ENCODE data around the gene S1PR3.

The S1PR3 gene

DNA sequence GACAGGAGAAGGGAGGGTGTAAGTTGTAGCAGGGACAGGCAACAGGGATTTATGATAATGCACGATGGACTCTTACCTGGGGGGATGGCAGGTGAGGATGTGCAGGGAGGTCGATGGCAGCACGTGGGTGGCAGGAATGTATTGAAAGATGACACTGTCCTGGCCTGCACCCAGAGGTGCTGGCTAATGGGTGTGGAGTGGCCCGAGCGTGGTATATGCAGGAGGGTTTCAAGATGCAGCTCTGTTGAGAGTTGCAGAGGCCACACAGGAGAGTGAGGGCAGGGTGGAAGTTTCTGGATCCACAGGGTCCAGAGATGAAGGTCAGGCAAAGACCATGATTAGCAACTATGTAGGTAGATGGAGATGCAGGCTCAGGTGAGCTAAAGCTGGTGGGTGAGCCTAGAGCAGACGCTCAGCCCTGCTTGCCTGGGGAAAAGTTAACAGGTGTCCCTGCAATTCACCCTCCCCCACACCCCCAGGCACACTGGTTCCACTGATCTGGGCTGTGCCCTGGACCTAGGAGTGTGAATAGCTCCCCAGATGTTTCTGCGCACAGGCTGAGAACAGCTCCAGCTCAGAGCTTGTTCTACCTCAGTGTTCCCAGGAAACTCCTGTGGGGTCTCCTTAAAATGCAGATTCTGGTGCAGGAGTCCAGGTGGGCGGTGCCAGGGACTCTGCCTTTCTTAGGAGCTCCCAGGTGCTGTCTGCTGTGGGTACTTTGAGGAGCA, 21.5 kb upstream of the S1PR3 start:
- no peak for DNase-seq (ENCODE audit: low read depth)

DNA sequence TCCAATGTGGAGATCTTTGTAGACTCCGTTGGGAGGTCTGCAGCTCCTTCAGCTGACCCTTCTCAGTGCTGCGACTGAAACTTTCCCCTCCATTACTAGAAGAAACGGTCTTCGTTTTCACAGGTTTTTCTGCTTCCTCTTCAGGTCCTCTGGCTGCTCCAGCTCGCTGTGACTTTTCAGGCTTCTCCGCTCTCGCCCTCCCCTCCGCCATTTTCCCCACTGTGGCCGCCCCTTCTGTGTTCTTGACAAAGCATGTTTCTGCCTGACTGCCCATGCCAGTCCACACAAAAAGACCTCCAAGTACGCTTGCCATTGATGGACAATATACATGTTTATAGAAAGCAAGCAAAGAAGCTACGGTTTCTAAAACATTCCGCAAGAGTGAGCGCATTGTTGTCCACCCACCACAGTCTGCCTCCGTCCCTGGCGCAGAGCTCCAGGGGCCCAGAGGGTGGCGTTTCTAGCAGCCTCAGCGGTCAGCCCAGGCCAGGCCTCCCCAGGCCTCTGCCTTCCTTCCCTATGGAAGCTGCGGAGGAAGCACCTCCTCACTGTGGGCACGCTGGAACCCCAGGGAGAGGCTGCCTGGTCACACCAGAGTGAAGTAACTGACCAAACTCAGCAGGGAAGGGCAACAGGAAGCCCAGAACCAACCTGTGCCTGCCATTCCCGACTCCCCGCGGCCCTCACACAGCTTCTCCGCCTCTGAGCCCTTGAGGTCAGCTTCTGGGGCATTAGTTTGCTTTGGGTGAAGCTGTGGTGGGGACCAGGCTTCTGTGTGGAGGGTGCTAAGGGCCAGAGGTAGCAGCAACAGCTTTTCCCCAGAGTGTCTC, 19.9 kb upstream of the S1PR3 start:
- no peak for DNase-seq (ENCODE audit: low read depth)

DNA sequence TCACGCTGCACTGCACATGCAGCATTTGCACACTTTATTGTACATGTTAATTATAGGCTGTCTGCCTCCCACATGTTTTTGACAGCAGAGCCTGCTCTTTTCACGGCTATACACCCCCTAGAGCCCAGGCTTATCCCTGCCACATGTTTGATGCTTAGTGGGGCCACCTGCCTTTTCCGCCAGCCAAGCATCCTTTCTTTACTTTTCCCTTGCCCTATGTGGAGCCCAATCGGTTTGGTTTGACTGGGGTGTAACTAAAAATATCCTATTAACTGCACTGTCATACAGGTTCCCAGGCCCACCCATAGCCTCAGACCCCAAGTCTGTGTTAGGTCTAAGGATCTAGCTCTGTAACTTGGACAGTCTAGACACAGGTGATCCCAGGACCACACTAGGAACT, 18.9 kb upstream of the S1PR3 start:
- no peak for DNase-seq (ENCODE audit: low read depth)

DNA sequence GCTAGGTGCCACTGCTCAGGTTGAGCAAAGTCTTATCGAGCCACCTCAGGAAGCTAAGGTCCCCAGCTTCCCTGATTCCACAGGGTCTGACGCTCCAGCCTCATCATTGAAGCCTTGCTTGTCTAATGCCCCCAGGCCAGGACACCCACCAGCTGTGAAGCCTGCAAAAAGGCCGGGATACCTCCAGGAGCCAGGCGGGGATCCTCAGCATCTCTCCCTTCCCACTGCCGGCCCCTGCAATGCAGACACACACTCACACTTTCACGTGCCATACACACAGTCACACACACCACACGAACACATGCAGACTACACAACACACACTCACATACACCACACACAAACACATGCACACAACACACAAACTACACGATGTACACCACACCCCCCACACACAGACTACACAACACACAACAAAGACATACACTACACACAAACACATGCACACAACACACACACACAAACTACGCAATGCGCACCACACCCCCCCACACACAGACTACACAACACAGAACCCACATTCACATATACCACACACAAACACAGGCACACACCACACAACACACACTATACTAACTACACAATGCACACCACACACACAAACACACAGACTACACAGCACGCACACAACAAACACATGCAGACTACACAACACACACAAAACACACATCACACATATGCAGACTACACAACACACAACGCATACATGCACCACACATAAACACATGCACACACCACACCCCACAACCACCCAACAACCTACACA, 17.8 kb upstream of the S1PR3 start:
- DNase-seq (ENCODE audit: low read depth) = no peak

DNA sequence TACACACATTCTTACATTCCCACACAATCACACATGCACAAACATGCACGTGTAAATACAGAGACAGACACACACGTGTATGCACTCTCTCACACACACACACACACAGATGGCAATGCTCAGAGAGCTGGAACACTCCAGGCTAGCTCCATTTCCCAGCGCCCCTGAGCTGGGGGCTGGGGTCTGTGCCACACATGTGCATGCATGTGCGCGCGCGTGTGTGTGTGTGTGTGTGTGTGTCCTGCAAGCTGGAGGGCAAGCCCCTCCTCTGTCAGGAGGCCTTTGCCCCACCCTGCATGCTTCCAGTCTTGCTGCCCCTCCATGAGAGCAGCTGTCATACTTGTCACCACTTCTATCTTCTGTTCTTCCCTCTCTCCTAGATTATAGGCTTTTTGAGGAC, 16.6 kb upstream of the S1PR3 start:
- no peak for DNase-seq (ENCODE audit: low read depth)

DNA sequence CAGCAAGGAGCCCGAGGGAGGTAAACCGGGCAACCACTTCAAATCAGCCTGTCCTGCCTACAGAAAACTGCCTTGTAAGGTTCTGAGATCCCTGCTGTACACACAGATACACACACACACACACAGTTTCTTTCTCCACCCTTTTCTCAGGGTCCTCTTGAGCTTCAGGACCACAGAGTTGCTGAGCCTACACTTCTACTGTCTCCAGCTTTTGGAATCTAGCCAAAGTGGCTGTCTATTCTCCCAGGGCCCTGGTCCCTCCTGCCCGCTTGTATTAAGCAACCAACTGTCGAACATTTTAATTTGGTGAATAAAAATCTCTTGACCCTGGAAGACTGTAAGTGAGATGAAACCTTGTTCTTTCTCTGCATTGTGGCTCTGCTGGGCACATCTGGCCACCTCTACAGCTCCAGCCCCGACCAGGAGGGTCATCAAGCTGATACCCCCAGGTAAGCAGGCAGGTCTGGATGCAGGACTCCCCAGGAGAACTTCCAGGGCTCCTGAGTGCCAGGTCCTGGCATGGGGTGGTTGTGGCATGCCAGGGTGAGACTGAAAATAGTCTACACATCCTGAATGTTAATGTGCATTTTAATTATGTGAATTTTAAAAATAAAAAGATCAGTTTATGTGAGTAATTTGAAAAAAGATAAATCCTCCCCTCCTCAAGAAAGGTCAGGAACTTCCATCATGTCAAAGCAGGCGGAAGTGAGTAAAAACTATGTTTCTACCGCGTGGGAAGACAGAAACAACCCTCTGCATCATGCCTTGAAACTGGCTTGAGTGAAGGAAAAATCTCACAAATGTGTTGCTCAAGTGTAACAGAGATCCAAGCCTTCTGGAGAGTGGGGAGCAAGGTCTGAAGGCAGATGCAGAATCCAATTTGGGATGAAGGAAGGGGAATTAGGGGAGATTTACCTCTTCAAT, 15.0 kb upstream of the S1PR3 start:
- no peak for DNase-seq (ENCODE audit: low read depth)

DNA sequence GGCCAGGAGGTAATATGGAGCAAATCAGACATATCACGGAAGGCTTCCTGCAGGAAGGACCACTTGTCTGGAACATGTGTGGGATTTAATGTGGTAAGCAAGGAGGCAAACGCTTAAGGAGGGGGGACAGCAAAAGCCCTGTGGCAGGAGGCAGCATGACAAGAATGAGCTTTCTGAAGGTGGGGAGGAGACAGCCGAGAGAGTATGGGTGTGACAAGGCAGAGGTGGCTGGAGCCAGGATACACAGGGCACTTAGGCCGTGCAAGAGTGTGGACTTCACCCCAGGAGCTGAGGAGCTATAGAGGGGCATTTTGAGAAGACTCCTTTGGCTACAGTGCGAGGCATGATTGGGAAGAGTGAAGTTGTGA, 14.4 kb upstream of the S1PR3 start:
- DNase-seq (ENCODE audit: low read depth) = no peak

DNA sequence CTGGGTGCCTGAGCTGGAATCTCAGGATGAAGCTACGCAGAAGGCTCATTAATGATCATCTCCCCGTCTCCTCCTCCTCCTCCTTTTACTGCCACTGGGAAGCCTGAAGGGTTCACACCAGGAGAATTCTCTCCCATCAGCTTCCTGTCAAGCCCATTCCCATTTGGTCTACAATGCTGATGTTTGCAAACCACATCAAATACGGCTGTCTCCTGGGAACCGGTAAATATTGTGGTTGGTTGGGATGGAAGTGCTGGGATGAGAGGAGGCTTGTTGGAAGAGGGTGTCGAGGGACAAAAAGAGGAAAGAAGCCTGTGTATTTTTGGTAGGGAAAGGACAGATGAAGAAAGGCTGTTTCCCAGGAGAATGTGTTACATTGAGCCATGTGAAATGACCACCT, 13.2 kb upstream of the S1PR3 start:
- DNase-seq (ENCODE audit: low read depth) = no peak

DNA sequence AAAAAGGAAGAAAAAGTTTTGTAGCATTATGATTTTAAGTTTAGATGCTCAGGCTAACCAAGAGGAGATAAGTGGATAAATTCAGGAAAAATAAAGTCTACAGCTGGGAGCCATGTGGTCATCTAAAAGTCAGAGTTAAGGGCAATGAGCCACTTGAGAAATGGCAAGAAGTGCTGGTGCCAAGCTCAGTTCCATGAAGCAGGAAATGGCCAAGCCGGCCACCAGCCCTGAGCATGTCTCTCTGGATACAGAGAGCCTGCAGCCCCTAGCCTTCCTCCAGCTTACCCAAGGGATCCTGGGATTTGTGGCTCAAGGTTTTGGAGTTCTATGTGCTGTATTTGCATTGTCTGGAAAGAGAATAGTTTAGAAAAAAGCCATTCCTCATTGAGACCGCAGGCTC, 12.2 kb upstream of the S1PR3 start:
- DNase-seq (ENCODE audit: low read depth) = no peak

DNA sequence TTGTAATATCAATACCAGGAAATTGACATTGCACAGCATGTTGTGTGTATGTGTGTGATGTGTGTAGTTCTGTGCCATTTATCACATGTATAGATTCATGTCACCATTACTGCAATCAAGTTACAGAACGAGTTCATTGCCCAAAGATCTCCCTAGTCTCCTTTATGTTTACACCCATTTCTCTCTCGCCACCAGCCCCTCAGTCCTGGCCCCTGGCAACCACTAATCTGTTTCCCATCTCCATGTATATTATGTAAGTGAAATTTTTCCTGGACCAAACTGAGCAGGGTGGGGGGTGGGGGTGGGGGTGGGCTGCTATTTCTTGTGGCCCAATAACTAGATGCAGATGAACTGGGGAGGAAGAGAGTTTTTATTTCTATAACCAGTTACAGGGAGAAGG, 11.5 kb upstream of the S1PR3 start:
- no peak for DNase-seq (ENCODE audit: low read depth)

DNA sequence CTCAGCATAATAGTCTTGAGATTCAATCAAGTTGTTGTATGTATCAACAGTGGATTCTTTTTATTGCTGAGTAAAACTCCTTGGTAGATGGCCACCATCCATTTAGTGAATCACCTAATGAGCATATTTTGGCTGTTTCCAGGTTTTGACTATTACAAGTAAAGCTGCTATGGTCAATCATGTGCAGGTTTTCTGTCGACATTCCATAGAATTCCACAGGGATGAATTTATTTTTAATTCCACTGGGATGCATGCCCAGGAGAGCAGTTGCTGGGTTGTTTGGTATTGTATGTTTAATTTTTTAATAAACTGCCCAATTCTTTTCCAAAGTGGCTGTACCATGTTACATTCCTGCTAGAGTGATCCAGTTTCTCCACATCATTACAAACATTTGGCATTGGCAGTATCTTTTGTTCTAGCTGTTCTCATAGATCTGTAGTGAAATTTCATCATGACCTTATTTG, 10.5 kb upstream of the S1PR3 start:
- no peak for DNase-seq (ENCODE audit: low read depth)

DNA sequence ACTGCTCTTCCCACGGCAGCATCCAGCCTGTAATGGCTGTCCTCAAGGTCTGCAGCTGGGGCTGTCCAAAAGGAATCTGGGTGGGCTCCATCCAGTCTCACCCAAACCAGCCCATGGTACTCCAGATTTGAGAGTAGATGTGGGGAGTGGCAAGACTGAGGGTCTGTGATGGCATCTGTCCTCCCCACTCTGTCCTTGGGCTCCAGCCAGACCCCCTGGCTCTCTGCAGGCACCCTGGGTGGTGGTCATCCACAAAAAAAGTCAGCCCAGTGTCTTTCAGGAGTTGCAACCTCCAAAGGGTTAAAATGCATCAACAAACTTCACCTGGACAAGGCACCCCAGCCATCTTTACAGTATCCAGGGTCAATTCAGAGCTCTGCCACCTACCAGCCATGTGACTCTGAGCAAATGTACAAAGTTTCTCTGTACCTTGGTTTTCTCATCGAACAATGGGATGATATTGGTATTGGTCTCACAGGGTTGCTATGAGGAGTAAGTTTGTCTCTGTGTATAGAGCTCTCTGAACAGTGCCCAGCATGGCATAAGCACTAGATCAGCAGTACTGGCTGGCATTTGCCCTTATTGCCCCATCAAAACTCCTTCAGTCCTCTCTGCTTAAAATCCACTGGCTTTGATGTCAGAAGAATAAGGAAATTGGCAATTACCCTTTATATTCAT, 7.3 kb upstream of the S1PR3 start:
- no peak for DNase-seq (ENCODE audit: low read depth)

DNA sequence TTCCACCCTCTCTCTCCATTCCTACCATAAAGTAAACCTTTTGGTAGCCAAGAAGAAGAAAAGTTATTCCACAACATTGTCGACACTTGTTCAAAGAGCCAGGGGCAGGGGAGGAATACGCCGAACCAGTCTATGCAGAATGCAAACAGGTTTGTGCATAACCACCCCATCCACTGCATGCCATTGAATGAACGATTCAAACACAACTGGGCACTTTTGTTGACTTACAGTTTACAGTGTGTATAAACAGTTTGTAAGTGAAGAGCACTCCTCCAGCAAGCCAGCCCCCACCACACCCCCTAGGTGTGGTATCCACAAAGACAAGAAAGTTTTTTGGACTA, 6.8 kb upstream of the S1PR3 start:
- DNase-seq (ENCODE audit: low read depth) = no peak

DNA sequence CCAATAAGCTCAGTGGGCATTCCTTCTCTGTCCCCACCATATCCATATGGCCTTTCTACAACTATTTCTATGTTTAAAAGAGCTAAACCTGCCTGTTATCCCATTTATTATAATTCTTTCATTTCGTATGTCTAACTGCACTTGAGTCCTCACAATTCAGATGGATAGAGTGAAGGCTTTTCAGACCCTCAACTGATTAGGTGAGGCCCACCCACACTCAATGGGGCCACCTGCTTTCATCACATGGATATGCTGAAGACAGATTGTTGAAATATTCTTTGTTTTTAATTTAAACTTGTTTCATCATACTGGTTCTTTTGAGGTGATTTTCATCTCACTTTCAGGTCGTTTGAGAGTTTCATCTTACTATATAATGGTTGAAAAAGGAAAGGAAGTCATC, 5.7 kb upstream of the S1PR3 start:
- no peak for DNase-seq (ENCODE audit: low read depth)

DNA sequence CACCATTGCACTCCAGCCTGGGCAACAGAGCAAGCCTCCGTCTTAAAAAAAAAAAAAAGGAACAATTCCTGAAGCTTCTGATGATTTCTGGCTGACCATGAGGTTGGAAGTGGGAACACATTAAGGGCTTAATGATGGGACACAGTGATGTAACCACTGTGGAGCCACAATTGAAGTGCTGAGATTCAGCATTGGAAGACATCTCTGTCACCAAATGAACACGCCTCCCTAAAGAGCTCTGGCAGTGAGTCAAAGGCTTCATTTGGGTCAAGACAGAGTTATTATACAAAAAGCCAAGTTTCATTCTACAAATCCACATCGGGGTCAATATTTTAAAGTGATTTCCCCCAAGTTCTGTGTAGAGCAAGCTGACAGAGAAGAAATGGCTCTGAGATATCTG, 4.5 kb upstream of the S1PR3 start:
- no peak for DNase-seq (ENCODE audit: low read depth)

DNA sequence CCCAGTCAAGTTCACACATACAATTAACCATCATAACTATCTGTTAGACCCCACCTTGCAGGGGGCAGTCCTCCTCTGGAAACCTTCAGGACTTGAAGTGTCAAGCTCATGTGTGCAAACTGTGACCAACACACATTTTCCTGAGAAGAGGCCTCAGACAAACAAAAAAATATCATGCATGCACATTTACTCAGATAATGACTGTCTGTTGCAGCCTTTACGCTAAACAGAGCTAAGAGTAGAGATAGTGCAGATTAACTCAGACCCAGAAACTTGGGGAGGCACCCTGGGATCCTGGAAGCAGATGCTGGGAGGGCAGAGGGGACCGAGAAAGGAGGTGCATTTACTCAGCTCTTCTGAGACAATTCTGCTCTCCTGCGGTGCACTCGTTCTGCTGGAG, 3.6 kb upstream of the S1PR3 start:
- DNase-seq (ENCODE audit: low read depth) = no peak

DNA sequence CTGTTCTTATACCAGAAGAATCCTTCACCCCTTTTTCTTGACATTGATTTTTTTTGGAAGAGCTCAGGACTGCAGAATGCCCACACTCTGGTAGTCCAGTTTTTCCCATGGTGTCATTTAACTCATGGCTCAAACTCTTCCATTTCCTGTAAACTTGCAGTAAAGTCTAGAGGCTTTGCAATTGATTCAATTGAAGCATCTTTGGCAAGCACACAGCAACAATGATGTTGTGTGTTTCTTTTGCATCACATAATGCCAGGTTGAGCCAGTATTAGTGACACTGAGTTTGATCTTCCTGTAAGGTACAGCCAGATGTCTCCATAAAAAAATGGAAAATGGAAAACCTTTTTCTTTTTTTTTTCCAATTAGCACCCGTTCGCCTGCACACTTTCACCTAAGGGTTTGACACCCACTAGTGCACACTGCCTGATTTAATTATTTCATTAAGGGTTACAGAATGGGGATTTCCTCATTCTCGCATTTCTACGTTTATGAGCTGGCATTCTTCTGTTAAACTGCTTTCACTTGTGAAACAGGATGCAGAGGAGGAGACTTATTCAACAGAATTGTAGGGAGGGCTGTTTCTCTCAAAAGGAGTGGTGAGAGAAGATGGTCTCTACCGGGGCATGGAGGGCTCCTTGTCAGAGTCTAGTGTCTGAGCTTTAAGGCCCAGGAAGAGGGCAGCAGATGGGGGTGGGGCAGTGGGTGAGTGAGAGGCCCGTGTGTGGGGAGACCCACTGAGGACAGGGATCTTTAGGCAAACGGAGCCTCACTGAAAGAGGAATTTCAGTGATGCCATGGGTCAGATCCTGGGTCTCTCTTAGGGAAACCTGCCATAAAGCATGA, 2.2 kb upstream of the S1PR3 start:
- DNase-seq (ENCODE audit: low read depth) = no peak

DNA sequence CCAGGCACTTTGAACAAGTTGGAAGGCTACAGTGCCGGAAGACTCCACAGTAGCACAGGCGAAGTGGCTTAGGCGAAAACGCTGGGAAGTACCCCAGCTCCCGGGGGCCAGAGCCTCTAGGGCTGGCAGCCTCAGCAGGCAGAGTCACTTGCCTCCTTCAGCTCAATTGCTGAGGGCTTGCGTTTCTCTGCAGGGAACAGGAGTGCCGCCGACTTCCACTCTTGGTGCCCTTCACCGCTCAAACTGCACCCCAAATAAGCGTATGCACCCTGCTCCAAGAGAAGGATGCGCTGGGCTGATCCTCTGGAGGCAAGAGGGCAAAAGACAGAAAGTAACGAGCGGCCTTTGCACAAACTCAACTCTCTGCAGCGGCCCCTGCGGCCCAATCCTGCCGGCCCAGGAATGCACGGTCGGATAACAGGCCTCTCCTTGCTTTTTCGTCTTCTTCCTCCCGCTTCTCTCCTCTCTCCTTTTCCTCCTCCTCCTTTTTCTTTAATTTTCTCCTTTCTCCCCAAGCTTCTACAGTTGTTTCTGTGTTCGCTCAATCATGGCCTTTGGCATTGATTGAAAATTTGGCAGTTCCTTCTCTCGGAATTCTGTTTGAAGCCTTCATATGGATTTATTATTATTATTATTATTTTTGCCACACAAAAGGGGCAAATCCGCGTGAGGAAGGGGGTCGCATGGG, 1.1 kb upstream of the S1PR3 start:
- no peak for DNase-seq (ENCODE audit: low read depth)

DNA sequence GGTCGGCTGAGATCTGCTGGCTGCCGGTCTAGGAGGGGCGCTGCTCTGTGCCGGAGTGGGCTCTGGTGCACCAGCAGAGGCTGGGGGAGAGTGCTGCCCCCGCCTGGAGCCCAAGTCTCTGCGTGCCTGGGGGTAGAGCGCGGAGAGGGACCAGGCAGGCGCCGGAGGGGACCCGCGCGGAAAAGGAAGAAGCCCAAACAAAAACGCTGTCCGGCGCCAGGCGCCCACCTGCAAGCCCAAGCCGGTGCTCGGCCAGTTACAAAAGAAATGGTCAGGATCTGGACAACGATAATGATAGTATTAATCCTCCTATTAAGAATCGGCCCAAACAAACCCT, 571 bp upstream of the S1PR3 start:
- DNase-seq (ENCODE audit: low read depth) = no peak

DNA sequence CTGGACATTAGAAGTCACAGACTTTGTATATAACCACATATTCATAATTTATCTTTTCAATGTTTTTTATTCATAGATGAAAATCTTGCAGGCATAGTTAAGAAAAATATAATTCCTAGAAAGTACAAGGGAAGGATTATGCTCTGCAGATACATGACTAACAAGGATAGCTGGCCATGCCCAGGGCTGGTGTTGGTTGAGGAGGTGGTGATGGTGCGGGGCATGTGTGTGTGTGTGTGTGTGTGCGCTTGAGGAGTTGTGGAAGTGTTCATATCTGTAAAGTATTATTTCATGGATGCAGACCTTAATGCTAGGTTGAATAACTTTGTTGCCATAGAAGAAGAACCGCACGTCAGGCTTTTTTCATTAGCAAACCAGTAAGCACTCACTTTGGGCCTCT, 1.3 kb downstream of the S1PR3 start:
- no peak for DNase-seq (ENCODE audit: low read depth)

All from HS-27A (cell line).